Measurements from ENCODE around the gene TMEM235. TPM values are rescaled to one million over a fixed set of nuclear protein-coding genes. Genes with fewer than 3 reads are reported as not detected.

TMEM235 gene
- total and polyA plus RNA-seq, 9 of the 15 experiments (the other 6 are each of a cell fraction or from before 2014, with no cell fraction given), result not detected

DNA sequence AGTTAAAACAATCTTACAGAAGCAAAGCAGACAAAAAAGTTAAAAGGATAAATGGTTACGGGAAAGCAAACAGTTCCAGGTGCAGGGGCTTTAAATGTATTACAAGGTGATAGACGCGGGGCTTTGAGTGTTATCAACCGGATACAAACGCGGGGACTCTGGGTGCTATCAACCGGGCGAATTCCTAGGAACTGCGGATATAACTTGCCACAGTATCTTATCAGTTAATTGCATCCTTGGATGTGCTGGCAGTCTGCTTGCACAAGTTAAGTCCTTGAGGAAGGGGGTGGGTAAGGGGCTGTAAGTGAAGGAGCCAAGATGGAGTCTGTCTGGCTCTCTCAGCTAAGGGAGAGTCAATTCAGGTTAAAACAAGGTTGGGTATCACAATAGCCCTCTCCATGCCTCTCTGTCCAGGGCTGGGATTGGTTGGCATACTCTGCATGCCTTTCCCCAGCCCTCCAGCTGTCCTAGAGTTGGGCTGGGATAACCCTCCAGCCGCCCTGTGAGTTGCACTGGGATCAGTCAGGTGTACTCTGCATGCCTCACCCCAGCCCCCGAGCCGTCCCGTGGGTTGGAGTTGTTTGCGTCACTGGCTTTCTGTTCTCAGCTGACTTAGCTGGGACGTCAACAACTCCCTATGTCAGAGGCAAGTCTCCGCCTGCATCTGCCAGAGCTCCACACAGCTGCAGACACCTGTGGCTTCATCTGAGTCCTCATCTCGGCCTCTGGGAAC, 40.9 kb downstream of the TMEM235 start (continued):
- TF ChIP-seq, protein P1, sequence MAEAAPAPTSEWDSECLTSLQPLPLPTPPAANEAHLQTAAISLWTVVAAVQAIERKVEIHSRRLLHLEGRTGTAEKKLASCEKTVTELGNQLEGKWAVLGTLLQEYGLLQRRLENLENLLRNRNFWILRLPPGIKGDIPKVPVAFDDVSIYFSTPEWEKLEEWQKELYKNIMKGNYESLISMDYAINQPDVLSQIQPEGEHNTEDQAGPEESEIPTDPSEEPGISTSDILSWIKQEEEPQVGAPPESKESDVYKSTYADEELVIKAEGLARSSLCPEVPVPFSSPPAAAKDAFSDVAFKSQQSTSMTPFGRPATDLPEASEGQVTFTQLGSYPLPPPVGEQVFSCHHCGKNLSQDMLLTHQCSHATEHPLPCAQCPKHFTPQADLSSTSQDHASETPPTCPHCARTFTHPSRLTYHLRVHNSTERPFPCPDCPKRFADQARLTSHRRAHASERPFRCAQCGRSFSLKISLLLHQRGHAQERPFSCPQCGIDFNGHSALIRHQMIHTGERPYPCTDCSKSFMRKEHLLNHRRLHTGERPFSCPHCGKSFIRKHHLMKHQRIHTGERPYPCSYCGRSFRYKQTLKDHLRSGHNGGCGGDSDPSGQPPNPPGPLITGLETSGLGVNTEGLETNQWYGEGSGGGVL (CRISPR knock-in tag; IDR thresholded peaks at IDR 0.05), result peak; percentile 99
- peak; percentile 97 for TF ChIP-seq ZNF445 (CRISPR knock-in tag; IDR thresholded peaks at IDR 0.05; ENCODE audit: low read depth)
- TF ChIP-seq ZNF75A (CRISPR knock-in tag; IDR thresholded peaks at IDR 0.05), result peak; percentile 94
- peak; percentile 97 for TF ChIP-seq ZKSCAN8 (CRISPR knock-in tag; IDR thresholded peaks at IDR 0.05)
- peak; percentile 92 for TF ChIP-seq JUNB (CRISPR knock-in tag; conservative IDR thresholded peaks at IDR 0.05)
- TF ChIP-seq, protein P2, sequence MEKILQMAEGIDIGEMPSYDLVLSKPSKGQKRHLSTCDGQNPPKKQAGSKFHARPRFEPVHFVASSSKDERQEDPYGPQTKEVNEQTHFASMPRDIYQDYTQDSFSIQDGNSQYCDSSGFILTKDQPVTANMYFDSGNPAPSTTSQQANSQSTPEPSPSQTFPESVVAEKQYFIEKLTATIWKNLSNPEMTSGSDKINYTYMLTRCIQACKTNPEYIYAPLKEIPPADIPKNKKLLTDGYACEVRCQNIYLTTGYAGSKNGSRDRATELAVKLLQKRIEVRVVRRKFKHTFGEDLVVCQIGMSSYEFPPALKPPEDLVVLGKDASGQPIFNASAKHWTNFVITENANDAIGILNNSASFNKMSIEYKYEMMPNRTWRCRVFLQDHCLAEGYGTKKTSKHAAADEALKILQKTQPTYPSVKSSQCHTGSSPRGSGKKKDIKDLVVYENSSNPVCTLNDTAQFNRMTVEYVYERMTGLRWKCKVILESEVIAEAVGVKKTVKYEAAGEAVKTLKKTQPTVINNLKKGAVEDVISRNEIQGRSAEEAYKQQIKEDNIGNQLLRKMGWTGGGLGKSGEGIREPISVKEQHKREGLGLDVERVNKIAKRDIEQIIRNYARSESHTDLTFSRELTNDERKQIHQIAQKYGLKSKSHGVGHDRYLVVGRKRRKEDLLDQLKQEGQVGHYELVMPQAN (IDR thresholded peaks at IDR 0.05; ENCODE audit: borderline replicate concordance), result 0 out of 2 replicates have a peak, but pooled peaks have one; percentile 18
- TF ChIP-seq, protein P3, sequence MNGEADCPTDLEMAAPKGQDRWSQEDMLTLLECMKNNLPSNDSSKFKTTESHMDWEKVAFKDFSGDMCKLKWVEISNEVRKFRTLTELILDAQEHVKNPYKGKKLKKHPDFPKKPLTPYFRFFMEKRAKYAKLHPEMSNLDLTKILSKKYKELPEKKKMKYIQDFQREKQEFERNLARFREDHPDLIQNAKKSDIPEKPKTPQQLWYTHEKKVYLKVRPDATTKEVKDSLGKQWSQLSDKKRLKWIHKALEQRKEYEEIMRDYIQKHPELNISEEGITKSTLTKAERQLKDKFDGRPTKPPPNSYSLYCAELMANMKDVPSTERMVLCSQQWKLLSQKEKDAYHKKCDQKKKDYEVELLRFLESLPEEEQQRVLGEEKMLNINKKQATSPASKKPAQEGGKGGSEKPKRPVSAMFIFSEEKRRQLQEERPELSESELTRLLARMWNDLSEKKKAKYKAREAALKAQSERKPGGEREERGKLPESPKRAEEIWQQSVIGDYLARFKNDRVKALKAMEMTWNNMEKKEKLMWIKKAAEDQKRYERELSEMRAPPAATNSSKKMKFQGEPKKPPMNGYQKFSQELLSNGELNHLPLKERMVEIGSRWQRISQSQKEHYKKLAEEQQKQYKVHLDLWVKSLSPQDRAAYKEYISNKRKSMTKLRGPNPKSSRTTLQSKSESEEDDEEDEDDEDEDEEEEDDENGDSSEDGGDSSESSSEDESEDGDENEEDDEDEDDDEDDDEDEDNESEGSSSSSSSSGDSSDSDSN (IDR thresholded peaks at IDR 0.05; ENCODE audit: borderline replicate concordance in 1 of 2, low read depth in 2 of 2, low read length in 2 of 2), result no peak
- TF ChIP-seq, protein P4, sequence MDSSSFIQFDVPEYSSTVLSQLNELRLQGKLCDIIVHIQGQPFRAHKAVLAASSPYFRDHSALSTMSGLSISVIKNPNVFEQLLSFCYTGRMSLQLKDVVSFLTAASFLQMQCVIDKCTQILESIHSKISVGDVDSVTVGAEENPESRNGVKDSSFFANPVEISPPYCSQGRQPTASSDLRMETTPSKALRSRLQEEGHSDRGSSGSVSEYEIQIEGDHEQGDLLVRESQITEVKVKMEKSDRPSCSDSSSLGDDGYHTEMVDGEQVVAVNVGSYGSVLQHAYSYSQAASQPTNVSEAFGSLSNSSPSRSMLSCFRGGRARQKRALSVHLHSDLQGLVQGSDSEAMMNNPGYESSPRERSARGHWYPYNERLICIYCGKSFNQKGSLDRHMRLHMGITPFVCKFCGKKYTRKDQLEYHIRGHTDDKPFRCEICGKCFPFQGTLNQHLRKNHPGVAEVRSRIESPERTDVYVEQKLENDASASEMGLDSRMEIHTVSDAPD (CRISPR knock-in tag; IDR thresholded peaks at IDR 0.05), result peak; percentile 97
- no peak for TF ChIP-seq SAP30 (IDR thresholded peaks at IDR 0.05; ENCODE audit: borderline replicate concordance, insufficient read depth, low read depth, low read length, poor library complexity, severe bottlenecking)
- peak; percentile 70 for TF ChIP-seq MAFG (tag; conservative IDR thresholded peaks at IDR 0.05)
- TF ChIP-seq DIDO1 (tag; IDR thresholded peaks at IDR 0.05; ENCODE audit: low read depth), result peak; percentile 98
- TF ChIP-seq PURB (CRISPR knock-in tag; IDR thresholded peaks at IDR 0.05; ENCODE audit: low read depth), result no peak
- TF ChIP-seq POLR2A (conservative IDR thresholded peaks at IDR 0.05), result no peak
- TF ChIP-seq GATAD2B (IDR thresholded peaks at IDR 0.05; ENCODE audit: borderline replicate concordance), result peak; percentile 67; the same call in 1 of the 2 replicates
- TF ChIP-seq, protein P5, sequence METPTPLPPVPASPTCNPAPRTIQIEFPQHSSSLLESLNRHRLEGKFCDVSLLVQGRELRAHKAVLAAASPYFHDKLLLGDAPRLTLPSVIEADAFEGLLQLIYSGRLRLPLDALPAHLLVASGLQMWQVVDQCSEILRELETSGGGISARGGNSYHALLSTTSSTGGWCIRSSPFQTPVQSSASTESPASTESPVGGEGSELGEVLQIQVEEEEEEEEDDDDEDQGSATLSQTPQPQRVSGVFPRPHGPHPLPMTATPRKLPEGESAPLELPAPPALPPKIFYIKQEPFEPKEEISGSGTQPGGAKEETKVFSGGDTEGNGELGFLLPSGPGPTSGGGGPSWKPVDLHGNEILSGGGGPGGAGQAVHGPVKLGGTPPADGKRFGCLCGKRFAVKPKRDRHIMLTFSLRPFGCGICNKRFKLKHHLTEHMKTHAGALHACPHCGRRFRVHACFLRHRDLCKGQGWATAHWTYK (CRISPR knock-in tag; IDR thresholded peaks at IDR 0.05), result peak; percentile 100
- TF ChIP-seq FOXA1 (IDR thresholded peaks at IDR 0.05; ENCODE audit: borderline replicate concordance), result no peak
- TF ChIP-seq ZNF174 (CRISPR knock-in tag; IDR thresholded peaks at IDR 0.05), result peak; percentile 97
- no peak for TF ChIP-seq HDAC6 (IDR thresholded peaks at IDR 0.05; ENCODE audit: low read depth, low read length)
- no peak for TF ChIP-seq WHSC1 (IDR thresholded peaks at IDR 0.05; ENCODE audit: low read length)
